ENCODE results near the gene CHST5.

GRCh38 chr16:75502916-75503605 lies 32.8 kb downstream of the CHST5 start:
- TF ChIP-seq POLR2A (IDR thresholded peaks at IDR 0.05) (no peak), CTCF (IDR thresholded peaks at IDR 0.05) (no peak)

Measured in adrenal gland (tissue), 5 donors.